GM19025 (cell line): ENCODE results near the gene MYO5B.
A peak's percentile ranks its signal among the peaks of the same experiment; 100 is the strongest.

Source experiments
- ATAC-seq: cut with Tn5 transposase; IDR thresholded peaks from one replicate; pipeline ENCODE4 v1.9.1; 2021; ENCODE audit warnings: mild to moderate bottlenecking, low read depth, moderate library complexity; ENCODE audit not compliant: unreplicated experiment

Gene MYO5B

DNA sequence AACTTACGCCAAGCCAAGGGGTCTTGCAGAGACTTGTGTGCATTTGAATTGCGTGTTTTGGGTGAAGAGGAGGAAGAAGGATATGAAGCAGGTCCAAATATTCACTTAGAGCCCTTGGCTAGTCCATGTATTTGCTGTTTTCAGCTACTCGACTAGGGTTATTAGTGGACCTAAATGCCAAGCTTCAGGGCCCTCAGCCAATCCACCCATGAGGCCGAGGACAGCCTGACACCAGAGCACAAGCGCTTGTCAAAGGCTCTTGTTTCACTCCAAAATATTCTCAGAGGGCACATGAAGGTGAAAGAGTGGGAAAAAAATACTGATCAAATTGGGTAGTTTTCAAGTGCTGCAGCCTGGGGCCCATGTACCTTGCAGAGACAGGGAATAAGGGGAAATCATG is 206.8 kb downstream of the MYO5B start:
- no peak for ATAC-seq

- no peak for ATAC-seq
These were observed 209.7 kb downstream of the MYO5B start for GRCh38 chr18:49985236-49985635.

DNA sequence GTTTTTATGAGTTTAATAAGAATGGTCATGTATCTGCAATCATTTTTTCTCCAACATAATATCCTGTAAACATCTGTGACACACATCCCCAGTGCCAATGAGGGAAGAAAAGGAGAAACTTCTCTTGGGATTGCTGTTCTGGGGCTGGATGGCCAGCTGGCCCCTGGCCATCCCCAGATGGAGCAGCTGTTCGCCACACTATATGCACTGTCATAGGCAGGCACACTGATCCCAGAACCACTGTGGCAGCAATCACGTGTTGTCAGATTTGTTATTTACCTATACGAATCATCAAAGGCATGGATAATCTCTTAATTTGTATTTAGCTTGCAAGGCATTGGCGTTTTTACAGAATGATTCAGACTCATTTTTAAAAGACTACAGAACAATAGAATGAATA is 214.1 kb downstream of the MYO5B start:
- no peak for ATAC-seq

DNA sequence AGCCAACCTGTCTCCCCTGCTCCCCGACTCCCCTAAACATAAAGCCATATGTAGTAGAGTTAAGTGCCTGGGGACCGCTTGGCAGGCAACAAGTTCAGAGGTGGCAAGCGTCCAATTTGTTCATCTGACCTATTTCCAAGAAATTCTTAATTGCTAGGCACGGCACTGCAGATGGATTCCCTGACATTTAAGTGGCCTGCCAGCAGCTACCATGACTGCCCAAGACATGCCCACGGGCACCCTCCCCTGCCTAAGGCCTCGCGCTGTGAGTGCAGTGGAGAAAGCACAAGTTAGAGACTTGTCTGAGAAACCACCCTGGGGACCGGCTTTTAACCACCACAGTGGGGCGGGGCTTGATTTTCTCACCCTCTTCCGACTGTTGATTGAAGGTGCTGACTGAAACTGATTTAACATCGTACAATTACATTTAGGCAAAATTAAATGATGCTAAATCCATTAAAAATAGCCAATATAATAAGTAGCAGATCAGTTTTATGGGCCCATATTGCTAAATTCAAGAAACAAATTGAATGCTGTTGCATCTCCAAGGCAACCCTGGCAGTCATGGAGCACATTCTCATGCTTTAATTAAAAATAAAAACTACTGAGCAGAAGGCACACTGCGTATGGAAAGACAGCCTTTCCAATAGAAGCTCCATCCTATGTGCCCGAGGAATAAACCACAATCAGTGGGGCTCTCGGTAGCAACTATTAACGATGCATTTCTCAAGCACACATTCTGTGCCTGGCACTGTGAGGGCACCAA is 218.0 kb downstream of the MYO5B start:
- ATAC-seq: no peak

DNA sequence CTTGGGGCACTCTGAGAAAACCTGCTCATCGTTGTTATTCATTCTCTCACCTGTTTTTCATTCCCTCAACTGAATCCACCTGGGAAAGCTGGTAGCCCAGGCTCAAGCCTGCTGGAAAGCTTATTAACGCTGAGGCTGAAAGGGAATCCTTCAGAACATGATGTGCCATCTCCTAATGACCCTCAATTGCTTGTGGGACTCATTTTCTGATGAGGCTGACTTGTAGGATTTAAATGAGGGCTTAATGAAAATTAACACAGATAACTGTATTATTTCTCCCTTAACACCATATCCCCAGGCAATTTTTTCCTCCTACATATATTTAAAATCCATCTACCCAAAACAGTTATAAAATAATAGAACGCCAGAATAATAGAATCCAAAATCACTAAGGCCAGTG is 218.9 kb downstream of the MYO5B start:
- no peak for ATAC-seq

DNA sequence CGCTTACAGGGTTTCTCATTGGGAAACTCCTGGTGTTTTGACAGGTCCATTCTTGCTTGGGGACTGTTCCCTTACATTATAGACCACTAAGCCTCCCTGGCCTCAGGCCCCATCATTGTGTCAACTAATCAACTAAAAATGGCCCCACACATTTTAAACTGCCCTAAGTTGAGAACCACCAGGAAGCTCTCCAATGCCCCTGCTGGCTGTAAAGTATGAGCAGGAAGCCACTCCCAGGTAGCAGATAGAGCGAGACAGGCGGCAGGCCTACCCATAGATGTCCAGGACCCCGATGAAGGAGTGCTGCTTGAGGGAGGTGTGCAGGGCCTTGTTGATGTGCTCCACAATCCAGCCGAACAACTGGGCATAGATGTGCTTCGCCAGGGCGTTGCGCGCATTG is 220.9 kb downstream of the MYO5B start:
- no peak for ATAC-seq

- no peak for ATAC-seq
These were observed 221.4 kb downstream of the MYO5B start for GRCh38 chr18:49973592-49973991.

- no peak for ATAC-seq
These were observed 222.4 kb downstream of the MYO5B start for GRCh38 chr18:49972535-49972934.

DNA sequence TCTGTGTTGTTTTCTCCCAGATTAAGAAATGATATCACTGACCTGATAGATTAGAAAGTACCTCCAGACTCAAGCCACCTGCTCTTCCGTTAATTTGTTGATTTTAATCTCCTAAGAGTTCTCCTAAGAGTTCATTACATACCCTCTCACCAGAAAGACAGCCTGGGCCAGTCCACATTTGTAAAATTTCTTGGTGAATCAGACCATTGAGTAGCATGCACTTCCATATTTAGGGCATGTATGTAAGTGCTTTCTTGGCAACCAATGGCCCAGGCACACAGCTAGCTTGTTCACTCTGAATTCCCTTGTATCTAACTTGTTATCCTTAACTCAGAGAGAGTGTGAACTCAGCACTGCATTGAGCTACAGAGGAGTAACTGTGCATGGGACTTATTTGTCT is 223.5 kb downstream of the MYO5B start:
- ATAC-seq: no peak

DNA sequence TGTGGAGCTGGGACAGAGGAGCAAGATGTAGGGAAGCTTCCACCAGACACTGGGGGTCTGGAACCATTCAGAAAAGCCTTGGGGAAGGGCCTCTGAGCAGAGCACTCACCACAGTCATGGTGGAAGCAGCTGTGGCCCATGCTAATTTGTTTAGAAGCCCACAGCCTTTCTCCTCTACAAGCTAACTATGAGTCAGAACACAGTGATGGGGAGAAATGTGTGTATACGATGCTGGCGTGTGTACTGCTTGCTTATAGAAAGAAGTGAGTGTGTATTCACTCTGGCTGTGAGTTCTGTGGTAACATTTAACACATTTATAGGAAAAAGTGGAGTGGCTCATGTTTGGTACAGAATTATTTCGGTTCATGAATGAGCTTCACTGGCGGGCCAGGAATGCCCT is 224.6 kb downstream of the MYO5B start:
- peak; percentile 69 for ATAC-seq

- ATAC-seq: no peak
These were observed 226.2 kb downstream of the MYO5B start for GRCh38 chr18:49968644-49969309.

DNA sequence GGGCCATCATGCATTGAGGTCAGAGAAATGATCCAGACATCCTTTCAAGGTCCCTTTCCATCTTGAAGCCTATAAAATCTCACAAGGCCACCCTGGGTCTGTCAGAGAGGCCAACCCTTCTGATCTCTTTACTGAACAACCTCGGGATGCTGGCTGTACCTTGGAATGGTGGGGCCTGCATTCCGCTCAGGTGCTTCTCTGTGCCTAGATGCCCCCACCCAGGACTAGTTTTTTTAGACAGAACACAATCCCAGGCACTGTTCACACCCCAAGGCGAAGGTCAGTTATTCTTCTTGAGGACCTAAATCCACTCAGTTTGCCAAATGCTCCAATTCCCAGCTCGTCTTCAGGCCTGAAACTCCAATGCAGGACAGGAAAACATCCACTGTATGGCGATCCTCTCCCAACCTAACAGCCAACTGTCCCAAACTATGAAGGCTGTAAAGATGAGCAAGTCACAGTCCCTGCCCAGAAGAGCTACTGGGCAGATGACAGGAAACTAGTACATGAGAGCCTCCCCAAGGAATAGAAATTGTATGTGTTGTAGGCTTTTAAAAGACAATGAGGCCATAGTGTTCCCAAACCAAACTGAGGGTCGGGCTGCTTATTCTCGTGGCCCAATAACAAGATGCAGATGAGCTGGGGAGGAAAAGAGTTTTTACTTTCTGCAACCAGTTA is 227.2 kb downstream of the MYO5B start:
- no peak for ATAC-seq

DNA sequence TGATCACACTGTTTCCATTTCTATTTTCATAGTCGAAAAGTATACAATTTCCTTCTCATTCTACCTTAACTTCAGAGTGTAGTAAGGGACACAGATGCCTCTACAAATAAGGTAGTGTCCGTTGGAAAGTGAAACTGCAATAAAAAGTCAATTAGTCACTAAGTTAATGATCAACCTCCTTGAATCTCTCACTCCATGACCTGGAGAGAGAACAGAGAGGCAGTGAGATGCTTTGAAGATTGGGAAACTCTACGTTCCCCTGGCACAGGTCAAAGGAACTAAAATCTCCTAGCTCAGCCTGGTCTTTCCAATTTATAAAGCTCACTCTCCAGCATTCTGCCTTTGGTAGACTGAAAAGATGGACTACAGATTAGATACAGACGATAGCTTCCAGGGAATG is 227.8 kb downstream of the MYO5B start:
- peak; percentile 56 for ATAC-seq

DNA sequence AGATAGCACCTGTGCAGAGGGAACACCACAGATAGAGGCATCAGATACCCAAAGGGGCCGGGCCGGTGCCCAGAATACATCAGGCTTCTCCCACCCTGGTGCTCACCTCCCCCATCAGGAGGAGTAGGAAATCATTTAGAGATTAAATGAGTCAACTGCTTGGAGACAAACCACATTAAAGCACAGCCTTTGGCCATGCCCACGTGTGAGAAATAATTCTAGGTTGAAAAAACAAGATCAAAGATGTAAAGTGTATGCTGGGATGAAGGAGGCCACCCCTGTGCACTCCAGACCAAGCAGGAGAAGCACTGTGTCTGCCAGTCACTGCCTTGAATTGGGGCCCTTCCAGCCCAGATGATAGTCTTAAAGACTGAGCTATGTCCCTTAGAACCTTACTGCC is 228.9 kb downstream of the MYO5B start:
- no peak for ATAC-seq

- ATAC-seq: no peak
These were observed 231.7 kb downstream of the MYO5B start for GRCh38 chr18:49963217-49963616.

DNA sequence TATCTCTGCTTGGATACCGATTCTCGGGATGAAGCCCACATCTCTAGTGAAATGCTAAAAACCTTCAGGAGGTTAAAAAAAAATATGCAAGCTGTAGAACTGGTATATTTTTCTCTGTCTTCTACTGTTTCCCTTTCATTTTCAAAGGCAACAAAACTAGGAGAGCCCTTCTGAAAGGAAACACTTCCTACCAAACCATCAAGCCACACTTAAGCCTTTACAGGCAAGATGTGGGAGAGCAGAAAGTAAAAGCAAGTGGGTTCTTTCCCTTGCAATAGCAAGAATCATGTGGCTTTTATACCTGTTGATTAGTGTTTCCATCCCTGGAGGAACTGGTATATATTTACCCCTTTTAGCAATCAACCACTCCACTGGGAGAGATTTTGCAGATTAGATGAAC is 233.7 kb downstream of the MYO5B start:
- ATAC-seq: no peak

DNA sequence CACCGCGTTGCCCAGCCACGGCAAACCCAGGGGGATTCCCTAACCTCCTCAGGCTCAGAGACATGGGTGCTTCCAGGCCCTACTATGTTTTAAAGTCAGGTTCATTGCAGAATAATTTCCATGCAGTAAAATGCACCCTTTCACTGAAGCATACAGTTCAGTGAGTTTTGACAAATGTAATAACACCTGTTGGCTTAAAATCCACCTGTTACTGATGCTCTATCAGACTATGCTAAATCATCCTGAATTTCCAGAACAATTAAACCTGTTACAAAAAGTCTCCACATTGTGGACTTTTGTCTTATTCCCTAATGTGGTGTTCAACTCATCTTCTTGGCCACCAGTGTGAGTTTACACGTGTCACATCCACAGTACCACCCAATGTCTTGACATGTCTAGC is 234.6 kb downstream of the MYO5B start:
- ATAC-seq: no peak

GRCh38 chr18:49959176-49959575 is 235.8 kb downstream of the MYO5B start:
- peak; percentile 61 for ATAC-seq

GRCh38 chr18:49955263-49955662 is 239.7 kb downstream of the MYO5B start:
- ATAC-seq: no peak

GRCh38 chr18:49953391-49953790 is 241.6 kb downstream of the MYO5B start:
- no peak for ATAC-seq

DNA sequence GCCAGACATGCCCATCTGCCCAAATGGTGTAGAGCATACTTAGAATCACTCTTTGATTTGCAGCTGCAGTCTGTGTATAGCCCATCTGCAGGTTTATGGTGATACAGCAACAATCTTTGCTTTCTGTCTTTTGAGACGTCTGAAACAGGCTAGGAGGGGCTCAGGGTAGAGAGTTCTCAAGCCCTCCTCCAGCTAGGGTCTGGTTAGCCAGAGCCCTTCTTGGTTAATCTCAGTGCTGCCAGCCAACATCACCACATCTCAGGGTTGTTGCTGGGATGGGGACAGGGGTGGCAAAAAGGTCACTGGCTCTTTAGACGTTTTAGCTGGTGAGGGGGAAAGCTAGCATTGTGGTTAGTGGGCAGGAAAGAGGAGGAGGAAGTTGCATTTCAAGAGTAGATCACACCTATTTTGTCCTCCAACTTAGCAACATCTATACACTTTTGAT is 245.0 kb downstream of the MYO5B start:
- no peak for ATAC-seq

DNA sequence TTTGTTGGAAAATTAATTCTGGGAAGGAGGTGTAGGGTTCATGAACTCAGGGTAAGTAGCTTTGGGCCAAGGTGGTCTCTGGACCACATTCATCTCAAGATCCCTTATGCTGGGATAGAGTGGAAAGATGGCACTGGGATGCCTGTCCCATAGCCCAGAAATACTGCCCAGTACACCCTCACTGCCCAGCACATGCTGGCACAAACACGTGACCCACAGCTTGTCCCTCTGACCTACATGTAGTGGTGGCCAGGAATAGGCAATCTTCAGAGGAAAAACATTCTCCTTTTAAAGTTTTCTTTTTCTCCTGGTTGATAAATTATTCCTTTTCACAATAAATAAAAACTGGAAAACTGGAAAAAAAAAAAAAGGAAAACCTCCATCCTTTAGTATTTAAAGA is 246.0 kb downstream of the MYO5B start:
- no peak for ATAC-seq
